ENCODE results near the gene NLGN1.

DNA sequence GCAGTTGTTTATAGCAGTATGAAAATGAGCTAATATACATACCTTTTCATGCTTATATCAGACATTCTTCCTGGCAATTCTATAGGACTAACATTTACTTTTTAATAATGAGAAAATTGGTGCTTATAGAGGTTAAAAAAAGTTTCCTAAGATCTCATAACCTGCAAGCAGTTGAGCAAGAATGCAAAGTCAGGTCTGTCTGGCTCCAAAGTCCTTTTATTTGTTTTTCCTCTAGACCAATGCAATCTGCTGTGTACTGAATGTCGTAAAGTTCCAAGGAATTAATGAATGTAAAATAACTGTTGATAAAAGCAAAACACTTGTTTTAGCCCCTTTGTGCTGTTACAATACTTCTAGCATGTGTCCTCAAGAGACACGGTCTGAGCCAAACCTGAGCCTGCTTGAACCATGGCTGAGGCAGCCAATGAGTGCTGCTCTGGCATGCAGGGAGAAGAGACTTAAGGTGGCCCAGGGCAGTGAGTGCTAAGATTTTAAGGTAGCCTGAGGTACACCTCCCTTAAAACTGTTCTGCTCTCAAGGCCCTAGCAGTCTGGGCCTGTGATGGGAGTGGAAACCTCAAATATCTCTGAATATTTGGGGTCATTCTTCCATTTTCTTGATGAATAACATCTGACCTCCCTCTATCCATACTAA is 906.5 kb downstream of the NLGN1 start:
- TF ChIP-seq, protein P1, sequence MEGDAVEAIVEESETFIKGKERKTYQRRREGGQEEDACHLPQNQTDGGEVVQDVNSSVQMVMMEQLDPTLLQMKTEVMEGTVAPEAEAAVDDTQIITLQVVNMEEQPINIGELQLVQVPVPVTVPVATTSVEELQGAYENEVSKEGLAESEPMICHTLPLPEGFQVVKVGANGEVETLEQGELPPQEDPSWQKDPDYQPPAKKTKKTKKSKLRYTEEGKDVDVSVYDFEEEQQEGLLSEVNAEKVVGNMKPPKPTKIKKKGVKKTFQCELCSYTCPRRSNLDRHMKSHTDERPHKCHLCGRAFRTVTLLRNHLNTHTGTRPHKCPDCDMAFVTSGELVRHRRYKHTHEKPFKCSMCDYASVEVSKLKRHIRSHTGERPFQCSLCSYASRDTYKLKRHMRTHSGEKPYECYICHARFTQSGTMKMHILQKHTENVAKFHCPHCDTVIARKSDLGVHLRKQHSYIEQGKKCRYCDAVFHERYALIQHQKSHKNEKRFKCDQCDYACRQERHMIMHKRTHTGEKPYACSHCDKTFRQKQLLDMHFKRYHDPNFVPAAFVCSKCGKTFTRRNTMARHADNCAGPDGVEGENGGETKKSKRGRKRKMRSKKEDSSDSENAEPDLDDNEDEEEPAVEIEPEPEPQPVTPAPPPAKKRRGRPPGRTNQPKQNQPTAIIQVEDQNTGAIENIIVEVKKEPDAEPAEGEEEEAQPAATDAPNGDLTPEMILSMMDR (IDR thresholded peaks at IDR 0.05): no peak
- no peak for TF ChIP-seq ZFX (IDR thresholded peaks at IDR 0.05; ENCODE audit: borderline replicate concordance)
